RWPE2 (cell line): Measurements from ENCODE around the gene TRIP4.
"Not testable (repeated sequence)": the region's sequence is repeated elsewhere in the genome, so short reads cannot be mapped to it uniquely, and the experiment has no call there.

Experiments used
- ATAC-seq: fragments of 200-7000 bp; cut with Tn5 transposase; 3 replicates; pipeline ENCODE4 v1.9.1; 2021; ENCODE audit warnings: low read depth
- DNase-seq: peaks from one replicate; pipeline ENCODE4 v3.0.0-alpha.2; 2020; ENCODE audit warnings: low spot score
- H3K27ac ChIP-seq: fragments of 450-650 bp; 2 replicates; pipeline ENCODE4 v1.5.1; 2017; ENCODE audit warnings: mild to moderate bottlenecking; ENCODE audit not compliant: poor library complexity, severe bottlenecking
- H3K27me3 ChIP-seq: fragments of 250-450 bp; sonication (Bioruptor Pico); 2 replicates; pipeline ENCODE4 v1.5.1; 2021; ENCODE audit warnings: mild to moderate bottlenecking, moderate library complexity; ENCODE audit not compliant: insufficient read depth, poor library complexity, severe bottlenecking
- H3K36me3 ChIP-seq: fragments of 250-450 bp; sonication (Bioruptor Pico); 2 replicates; pipeline ENCODE4 v1.5.1; 2020; ENCODE audit warnings: low read depth, mild to moderate bottlenecking, moderate library complexity
- H3K4me1 ChIP-seq: fragments of 250-450 bp; sonication (Bioruptor Pico); 2 replicates; pipeline ENCODE4 v1.5.1; 2021; ENCODE audit warnings: mild to moderate bottlenecking, moderate library complexity; ENCODE audit not compliant: insufficient read depth, poor library complexity, severe bottlenecking
- H3K4me3 ChIP-seq: fragments of 250-450 bp; sonication (Bioruptor Pico); 2 replicates; pipeline ENCODE4 v1.5.1; 2021; ENCODE audit warnings: mild to moderate bottlenecking, moderate library complexity; ENCODE audit not compliant: severe bottlenecking
- H3K9me3 ChIP-seq: fragments of 250-450 bp; sonication (Bioruptor Pico); 2 replicates; pipeline ENCODE4 v1.5.1; 2021; ENCODE audit warnings: mild to moderate bottlenecking, moderate library complexity; ENCODE audit not compliant: severe bottlenecking
- TF ChIP-seq, protein P1 (sequence below): fragments of 450-650 bp; IDR thresholded peaks from one replicate; pipeline ENCODE4 v1.5.1; 2017; ENCODE audit warnings: mild to moderate bottlenecking, moderate library complexity; ENCODE audit not compliant: poor library complexity, severe bottlenecking

TRIP4 gene

DNA sequence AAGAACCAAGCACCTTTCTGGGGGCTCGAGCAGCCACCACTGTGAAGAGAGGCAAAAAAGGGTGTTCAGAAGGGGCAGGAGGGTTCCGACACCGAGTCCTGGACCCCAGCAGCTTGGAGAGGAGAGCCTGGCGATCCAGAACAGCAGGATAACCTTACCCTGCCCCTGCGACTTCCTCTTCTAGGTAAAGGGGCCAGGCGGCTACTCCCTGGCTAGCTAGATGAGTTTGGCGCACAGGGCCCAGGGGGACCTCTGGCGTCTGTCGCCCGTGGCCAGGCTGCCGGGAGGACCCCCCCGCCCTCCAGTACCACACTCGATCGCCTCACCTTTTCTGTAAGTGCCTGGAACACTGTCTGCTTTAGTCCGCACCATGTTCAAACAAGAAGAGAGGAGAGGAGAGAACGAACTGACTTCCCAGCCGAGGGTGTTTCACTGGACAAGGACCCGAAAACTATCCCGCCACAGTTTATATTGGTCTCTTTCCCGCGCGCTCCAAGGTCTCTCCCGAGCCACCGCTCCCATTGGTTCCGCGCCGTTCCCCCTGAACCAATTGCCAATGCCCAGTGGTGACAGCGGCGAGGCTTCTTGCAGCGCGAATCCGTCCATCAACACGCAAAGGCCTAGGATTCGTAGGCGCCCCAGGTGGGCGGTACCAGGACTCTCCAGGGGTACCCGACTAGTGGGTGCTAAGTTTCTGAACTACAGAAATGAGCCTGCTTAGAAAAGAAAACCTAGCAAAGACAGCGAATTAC lies 6.5 kb upstream of the TRIP4 start, which contains the start of gene PCLAF:
TSS of gene PCLAF (minus strand) at position 442 of the 752 bp plus-strand sequence. CDS start at position 372, 70 bp downstream.
- ATAC-seq: peak; percentile 99
- Histone ChIP-seq H3K36me3 (peaks cover 33% of the 10 kb centered on the region), H3K27ac (peak within 1 kb of the TSS; percentile 48), H3K9me3 (no peaks in the 10 kb centered on the region), H3K27me3 (no peaks in the 10 kb centered on the region), H3K4me3 (peak within 1 kb of the TSS; percentile 52), H3K4me1 (peaks cover 19% of the 10 kb centered on the region)
- TF ChIP-seq, protein P1, sequence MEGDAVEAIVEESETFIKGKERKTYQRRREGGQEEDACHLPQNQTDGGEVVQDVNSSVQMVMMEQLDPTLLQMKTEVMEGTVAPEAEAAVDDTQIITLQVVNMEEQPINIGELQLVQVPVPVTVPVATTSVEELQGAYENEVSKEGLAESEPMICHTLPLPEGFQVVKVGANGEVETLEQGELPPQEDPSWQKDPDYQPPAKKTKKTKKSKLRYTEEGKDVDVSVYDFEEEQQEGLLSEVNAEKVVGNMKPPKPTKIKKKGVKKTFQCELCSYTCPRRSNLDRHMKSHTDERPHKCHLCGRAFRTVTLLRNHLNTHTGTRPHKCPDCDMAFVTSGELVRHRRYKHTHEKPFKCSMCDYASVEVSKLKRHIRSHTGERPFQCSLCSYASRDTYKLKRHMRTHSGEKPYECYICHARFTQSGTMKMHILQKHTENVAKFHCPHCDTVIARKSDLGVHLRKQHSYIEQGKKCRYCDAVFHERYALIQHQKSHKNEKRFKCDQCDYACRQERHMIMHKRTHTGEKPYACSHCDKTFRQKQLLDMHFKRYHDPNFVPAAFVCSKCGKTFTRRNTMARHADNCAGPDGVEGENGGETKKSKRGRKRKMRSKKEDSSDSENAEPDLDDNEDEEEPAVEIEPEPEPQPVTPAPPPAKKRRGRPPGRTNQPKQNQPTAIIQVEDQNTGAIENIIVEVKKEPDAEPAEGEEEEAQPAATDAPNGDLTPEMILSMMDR: peak; percentile 30
- DNase-seq: peak; percentile 100

DNA sequence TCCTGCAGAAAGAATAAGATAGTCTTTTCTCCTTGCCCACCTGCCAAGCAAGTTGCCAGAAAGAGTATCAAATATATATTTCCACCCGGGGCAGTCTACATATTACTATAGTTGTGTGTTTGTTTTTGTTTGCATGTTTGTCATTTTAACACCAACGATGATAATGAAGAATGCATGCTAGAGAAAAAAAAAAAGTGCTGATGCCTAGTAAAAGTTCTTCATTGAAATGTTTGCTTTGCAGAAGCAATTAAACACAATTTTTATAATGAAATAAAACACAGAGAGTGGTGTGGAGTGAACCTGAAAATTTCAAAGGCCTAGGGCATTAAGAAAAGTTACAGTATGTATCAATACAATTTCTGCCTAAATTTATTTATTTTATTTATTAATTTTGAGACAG lies 3.9 kb upstream of the TRIP4 start:
- TF ChIP-seq, protein P1: no peak
- Histone ChIP-seq H3K27me3 (no peaks in the 10 kb centered on the region), H3K4me3 (no peak overlapping the region), H3K27ac (no peak overlapping the region), H3K9me3 (no peaks in the 10 kb centered on the region), H3K4me1 (peaks cover 23% of the 10 kb centered on the region), H3K36me3 (peaks cover 14% of the 10 kb centered on the region)
- DNase-seq: no peak
- ATAC-seq: no peak

DNA sequence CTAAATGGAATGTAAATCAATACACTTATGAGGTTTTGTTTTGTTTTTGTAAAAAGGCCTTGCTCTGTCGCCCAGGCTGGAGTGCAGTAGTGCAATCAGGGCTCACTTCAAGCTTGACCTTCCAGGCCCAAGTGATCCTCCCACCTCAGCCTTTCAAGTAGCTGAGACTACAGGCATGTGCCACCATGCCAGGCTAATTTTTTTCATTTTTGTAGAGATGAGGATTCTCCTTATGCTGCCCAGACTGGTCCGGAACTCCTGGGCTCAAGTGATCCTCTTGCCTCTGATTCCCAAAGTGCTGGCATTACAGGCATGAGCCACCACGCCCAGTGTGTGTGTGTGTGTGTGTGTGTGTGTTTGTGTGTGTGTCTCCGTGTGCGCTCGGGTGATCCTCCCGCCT lies 1.3 kb upstream of the TRIP4 start:
- no peak for DNase-seq
- peaks cover 3% of the 10 kb centered on the region; the same call in 1 of the 2 replicates for H3K36me3 ChIP-seq
- no peaks in the 10 kb centered on the region for H3K27me3 ChIP-seq
- TF ChIP-seq, protein P1: no peak
- no peak overlapping the region for H3K4me3 ChIP-seq
- H3K27ac ChIP-seq: no peak overlapping the region
- H3K4me1 ChIP-seq: peaks cover 16% of the 10 kb centered on the region
- ATAC-seq: no peak
- H3K9me3 ChIP-seq: no peaks in the 10 kb centered on the region

DNA sequence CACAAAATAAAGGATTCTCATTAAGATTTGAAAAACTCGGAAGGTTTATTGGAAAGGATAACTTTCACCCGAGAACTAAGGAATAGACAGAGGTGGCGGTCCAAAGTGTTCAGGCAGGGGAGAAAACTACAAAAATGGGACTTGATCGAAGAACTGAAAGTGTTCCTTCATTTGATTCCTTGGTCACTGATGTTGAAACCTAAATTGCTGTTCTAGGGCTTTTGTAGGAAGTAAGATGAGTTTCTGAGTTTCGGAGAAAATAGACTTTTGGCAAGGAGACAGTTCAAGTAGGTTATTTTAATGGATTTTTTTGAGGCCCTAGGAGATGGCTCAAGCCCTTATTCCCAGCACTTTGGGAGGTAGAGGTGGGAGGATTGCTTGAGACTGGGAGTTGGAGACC lies 1.4 kb downstream of the TRIP4 start:
- Histone ChIP-seq H3K27ac (no peak overlapping the region), H3K36me3 (peaks cover 15% of the 10 kb centered on the region), H3K4me3 (no peak overlapping the region), H3K27me3 (no peaks in the 10 kb centered on the region), H3K9me3 (no peaks in the 10 kb centered on the region), H3K4me1 (peaks cover 12% of the 10 kb centered on the region)
- no peak for DNase-seq
- no peak for ATAC-seq
- TF ChIP-seq, protein P1: no peak

DNA sequence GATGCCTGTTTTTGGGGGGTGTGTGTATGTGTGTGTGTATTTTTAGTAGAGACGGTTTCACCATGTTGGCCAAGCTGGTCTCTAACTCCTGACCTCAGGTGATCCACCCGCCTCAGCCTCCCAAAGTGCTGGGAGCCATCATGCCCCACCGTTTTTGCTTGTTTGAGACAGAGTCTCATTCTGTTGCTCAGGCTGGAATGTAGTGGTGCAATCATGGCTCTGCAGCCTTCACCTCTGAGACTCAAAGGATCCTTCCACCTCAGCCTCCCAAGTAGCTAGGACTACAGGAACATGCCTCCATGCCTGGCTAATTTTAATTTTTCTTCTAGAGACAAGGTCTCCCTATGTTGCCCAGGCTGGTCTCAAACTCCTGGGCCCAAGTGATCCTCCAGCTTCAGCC lies 4.8 kb downstream of the TRIP4 start:
- Histone ChIP-seq H3K36me3 (peaks cover 49% of the 10 kb centered on the region), H3K4me1 (peaks cover 14% of the 10 kb centered on the region)
- H3K4me3 ChIP-seq, H3K27ac ChIP-seq, ATAC-seq, H3K9me3 ChIP-seq, DNase-seq, H3K27me3 ChIP-seq: not testable (repeated sequence)
